Stimulated activated CD4-positive, alpha-beta T cell treated with anti-CD3 and anti-CD28 coated beads, Interleukin-12 subunit alpha, Interleukin-12 subunit beta, amount 100 ng/mL, for 24 hours (primary cell): Measurements from ENCODE around the gene CLTB.

Experiments
- DNase-seq, 2 experiments: peaks; one replicate each; pipeline ENCODE4 v3.0.0-alpha.2; 2020; ENCODE audit warnings: low read depth in 2 of 2

CLTB gene

DNA sequence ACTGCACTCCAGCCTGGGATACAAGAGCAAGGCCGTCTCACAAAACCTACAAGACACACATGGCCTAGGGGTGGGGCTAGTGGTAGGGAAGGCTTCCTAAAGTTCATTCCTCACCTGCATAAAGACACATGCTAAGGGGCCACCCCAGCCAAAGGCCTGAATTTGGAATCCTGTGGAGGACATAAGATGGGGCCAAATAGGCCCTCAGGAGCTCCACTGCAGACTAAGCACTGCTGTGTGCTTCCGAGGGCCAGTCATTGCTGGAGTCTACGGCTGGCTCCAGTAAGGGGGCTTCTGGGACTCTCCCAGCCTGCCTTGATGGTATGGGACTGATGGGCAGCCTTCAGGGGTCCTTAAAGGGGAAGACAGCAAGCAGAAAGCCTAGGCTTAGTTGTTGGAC lies 33.6 kb downstream of the CLTB start:
- DNase-seq, result no peak

DNA sequence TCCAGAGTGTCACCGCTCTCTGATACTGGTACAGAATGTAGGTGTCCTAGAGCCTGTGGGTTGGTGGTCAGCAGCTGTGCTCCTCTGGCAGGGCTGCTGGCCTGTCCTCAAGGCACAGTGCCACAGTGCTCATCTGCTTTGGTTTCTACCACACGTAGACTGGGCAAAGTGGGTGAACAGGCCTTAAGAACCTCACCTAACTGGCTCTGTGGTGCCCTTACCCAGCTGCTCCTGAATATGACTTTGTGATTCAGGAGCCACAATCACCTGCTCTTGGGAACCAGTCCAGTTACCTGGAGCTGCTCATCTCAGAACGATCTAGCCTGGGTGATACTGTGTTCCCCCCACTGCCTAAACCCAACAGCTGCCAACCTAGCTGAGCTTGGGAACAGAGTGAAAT lies 34.4 kb downstream of the CLTB start:
- no peak for DNase-seq

DNA sequence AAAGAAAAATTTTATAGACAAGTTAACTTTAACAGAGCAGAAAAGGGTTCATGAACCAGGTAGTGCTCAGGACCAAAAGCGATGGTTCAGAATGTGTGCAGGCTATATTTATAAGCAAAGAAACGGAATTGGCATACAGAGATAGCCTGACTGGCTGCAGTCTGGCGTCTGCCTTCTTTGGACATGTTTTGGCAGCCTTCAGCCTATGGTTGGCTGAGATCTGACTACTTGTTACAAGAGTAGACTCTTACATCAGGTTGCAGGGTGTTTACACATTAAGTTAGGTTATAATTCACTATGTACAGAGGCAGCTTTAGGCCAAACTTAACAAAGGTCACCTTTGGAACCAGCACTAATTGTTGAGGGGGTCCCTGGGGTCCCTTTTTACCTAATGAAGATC lies 34.9 kb downstream of the CLTB start:
- DNase-seq, result no peak

- DNase-seq, result no peak
Observed at GRCh38 chr5:176379881-176380280, 36.5 kb downstream of the CLTB start.

DNA sequence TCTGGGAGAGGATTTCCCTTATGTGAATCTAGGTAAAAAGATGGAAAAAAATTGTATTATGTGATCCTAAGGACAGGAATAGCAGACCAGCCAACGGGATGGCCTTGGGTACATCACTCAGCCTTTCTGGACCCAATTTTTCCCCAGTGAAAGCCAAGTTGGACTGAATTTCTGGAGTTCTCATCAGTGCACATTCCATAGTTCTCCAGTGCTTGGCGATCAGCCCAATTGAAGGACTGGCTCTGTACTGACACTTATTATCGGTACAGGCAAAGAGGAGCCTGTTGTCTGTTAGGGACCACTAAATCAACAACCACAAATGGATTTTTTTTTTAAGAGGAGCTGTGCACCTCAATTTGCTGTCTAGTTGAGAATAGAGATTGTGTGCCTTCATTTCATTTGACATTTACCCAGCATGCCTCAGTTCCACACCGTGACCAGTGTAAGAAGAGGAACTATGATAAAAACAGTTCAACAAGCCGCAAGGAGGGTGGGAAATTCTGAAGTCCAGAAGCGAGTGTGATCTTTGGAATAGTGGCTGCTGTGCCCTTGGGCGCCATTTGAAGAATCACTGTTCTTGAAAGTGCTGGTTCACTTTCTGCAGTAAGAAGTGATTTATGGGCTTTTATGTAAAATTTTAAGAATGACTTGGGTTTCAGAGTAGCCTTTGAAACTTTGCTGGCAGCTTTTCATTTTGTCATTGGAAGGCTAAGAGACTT lies 43.1 kb downstream of the CLTB start:
- no peak for DNase-seq

DNA sequence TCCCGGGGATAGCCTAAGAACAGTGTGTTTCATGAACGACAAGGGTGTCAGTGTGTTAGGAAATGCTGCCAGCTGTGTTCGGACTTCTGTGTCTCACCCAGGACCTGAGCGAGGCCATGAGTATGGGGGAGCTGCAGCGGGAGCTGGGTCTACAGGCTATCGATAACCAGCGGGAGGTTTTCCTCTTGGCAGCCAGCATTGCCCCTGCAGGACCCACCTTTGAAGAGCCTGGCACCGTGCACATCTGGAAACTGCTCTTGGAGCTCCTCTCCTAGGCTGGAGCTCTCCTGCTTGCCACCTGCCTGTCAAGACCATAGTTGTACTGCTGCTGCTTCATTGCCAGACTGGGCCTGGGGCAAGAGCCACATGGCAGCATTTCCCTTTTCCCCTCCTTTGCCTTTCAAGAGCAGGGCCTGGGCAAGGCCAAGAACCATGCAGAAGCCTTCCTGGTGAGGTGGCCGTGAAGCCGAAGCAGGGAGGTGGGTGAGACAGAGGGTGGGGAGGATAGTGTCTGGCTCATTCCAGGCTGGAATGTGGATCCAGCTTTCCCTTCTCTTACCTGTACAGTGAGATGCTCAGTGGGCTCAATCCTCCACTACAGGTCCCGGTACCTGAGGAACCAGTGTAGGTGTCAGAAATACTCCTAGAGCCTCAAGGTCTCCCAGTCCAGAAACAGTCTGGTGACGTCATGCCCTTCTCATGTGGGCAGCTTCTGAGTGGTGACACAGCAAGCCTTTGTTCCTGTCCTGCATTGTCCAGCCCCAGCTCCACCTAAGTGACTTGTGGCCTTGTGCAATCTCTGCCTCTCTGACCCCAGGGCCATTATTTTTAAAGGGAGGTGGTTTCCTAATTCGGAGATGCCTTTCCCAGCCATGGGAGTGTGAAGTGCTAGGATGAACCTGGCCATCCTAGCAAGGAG lies 44.5 kb downstream of the CLTB start:
- DNase-seq, result no peak

GRCh38 chr5:176369934-176370711 lies 46.2 kb downstream of the CLTB start:
- no peak for DNase-seq

GRCh38 chr5:176368726-176369125 lies 47.6 kb downstream of the CLTB start:
- no peak for DNase-seq

GRCh38 chr5:176366232-176366894 lies 50.0 kb downstream of the CLTB start:
- no peak for DNase-seq

DNA sequence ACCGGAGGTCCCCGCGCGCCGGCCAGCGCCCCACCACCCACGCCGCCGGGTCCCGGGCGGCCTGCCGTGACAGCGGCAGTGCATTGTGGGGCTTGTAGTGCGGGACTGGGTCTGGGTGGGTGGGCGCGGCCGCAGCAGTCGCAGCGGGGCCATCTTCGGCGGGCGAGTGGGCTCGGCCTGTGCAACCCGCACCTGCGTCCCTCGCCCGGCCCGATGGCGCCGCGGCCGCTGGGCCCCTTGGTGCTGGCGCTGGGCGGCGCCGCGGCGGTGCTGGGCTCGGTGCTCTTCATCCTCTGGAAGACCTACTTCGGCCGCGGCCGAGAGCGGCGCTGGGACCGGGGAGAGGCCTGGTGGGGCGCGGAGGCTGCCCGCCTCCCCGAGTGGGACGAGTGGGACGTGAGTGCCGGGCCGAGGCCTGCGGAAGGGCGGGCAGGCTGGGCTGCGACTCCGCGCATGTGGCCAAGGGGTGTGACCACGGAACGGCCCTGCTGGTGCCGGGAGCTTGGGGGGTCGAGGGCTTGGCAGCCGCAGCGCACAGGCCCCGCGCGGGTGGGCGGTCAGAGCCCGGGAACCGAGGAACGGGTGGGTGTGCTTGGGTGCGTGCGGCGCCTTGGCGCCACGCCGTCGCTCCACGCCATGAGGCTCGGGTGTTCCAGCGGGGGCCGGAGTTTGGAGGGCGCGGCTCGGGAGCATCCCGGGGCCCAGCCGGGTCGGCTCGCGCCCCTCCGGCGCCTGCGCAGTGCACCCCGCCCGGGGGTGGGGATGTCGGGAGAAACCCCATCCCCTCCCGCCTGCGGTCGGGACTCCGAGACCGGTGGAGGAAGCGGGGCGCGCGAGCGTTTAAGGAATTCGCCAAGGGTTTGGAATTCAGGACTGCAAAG lies 50.7 kb downstream of the CLTB start, which contains the start of gene ARL10:
Gene ARL10, plus strand, starts transcription at position 137 of the 881 bp plus-strand sequence. Its CDS starts 77 bp downstream, at position 214.
- DNase-seq, result peak; percentile 45 to 48

- DNase-seq, result no peak
Observed at GRCh38 chr5:176364765-176365350, 51.5 kb downstream of the CLTB start.

DNA sequence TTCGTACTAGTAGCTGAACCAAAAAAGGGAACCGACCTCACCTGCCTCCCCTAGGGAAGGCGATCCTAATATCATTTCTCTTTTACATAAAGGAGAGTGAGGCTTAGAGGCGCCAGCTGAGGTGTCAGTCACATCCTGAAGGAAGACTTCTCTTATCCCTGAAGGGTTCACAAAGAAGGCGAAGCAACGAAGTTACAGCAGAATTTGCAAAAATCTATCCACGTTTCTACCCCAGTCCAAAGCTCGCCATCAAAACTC lies 54.2 kb downstream of the CLTB start:
- DNase-seq, result no peak

GRCh38 chr5:176361437-176362232 lies 54.7 kb downstream of the CLTB start, which contains the start of gene KIAA1191:
Gene KIAA1191, minus strand, starts transcription at chr5:176361764. Its CDS starts 2,256 bp downstream, at chr5:176359508.
- peak; percentile 80 to 94 for DNase-seq

- no peak for DNase-seq
Observed at GRCh38 chr5:176360894-176361436, 55.4 kb downstream of the CLTB start.

DNA sequence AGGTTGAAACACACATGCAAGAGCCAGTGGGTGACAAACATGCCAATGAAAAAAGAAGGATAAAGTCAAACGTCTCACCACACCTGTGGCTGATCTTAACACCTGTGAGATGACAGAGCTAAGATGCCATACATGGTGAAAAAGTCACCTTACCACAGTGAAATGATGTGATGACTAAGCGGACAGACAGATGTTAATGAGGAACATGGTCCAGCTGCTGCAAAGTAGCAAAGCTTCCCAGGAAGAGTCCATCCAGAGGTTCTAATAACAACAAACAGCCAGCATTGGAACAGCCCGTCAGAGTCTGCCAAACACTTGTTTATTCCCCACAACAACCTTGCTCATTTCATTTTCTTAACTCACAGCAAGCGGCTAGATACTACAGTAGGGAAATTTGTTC lies 56.7 kb downstream of the CLTB start:
- DNase-seq, result no peak

DNA sequence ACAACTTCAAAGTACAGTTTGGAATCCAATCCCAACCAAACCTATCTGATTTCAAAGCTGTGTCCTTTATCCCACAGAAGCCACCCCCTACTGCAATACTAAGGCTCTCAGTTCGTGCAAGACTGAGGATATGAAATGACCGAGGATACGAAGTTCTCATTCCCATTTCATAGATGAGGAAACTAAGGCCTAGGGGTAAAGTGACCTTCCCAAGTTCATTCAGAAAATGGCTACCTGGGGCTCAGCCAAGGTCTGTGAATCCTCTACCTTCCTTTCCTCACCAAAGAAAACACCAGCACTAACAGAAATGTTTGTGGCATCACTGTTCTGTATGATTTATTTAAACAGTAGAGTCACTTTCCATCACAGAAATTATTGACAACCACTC lies 60.2 kb downstream of the CLTB start:
- no peak for DNase-seq

DNA sequence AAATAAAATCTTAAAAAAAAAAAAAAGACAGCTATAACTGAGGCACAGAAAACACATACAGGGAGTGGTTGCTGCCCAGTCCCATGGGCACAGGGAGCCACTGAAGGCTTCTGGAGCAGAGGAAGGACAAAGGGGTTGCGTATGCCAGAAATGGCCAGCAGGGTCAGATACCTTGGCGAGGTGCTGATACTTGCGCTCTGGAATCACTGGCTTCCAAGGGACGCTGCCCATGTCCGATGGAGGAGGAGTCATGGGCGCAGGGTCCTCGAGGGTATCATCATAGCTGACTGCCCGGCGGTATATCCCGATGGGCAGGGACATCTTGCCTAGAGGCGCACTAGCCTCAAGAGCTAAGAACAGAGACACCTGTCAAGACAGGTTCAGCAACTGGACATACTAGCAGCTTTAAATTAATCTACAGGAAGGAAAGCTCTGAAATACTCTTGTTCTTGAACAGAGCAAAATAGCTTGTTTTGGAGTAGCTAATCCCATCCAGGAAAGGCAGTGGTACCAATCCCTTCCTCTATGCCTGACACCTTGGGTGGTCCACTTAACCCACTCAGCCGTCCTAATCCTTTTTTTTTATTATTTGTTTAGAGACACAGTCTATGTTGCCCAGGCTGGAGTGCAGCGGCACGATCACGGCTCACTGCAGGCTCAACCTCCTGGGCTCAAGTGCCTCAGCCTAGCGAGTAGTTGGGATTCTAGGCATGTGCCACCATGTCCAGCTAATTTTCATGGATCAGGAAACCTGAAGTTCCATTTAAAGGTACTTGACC lies 60.8 kb downstream of the CLTB start:
- no peak for DNase-seq

- no peak for DNase-seq
Observed at GRCh38 chr5:176353533-176353932, 62.8 kb downstream of the CLTB start.
